Measurements from ENCODE around the gene ADH1B.
"Not testable (repeated sequence)": the region's sequence is repeated elsewhere in the genome, so short reads cannot be mapped to it uniquely, and the experiment has no call there.

Gene ADH1B

DNA sequence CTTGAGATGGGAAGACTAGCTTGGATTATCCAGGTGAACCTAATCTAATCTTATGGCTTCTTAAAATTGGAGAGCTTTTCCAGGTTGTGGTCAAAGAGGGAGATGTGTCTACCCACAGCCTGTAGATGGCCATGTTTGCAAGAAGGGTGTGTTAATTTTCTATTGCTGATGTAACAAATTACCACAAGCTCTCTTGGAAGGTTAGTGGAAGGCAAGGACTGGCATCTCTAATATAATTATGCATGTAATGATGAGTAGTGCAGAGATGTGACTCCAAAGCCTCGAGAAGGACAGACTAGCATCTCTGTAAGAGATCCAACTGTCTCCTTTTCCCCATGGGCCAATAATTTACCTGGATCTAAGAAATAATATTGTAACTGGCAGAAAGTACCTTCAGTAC is 3.2 kb upstream of the ADH1B start:
- peaks cover 2% of the 10 kb centered on the region; the same call in 1 of the 2 replicates for H3K4me1 ChIP-seq (ENCODE audit: control insufficient read depth, insufficient read depth, low read length)
- H3K27me3 ChIP-seq (ENCODE audit: control insufficient read depth, insufficient read depth, low read length): no peaks in the 10 kb centered on the region
- no peak overlapping the region for H3K27ac ChIP-seq (ENCODE audit: low read length)
- H3K9me3 ChIP-seq (ENCODE audit: control insufficient read depth, insufficient read depth, low read length): no peaks in the 10 kb centered on the region
- no peaks in the 10 kb centered on the region for H3K36me3 ChIP-seq (ENCODE audit: control insufficient read depth, insufficient read depth, low read length)
- whole genome bisulfite sequencing (ENCODE audit: insufficient coverage, insufficient read length): no CpG with 5 or more reads among the region's 1 CpG
- no peak overlapping the region for H3K4me3 ChIP-seq (ENCODE audit: low read length)
- DNase-seq (ENCODE audit: low read depth, low spot score): no peak

DNA sequence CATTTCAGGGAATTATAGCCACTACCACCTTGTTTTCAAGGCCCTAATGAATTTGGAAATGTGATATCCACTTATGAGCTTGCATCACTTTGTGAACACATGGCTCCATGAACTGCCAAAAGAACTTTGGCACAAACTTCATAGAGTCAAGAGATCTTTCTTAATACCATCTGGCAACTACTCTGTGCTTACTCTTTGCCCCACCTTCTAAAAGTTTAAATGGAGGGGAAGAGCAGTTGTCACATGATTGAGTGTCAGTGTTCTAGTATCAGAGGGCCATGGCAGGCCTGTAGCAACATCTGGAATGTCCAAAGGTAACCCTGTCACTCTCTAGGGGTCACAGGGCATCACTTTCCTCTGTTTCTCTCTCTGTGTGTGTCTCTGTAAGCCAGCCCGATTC is 2.6 kb upstream of the ADH1B start:
- Histone ChIP-seq H3K4me3 (ENCODE audit: low read length) (no peak overlapping the region), H3K36me3 (ENCODE audit: control insufficient read depth, insufficient read depth, low read length) (no peaks in the 10 kb centered on the region), H3K4me1 (ENCODE audit: control insufficient read depth, insufficient read depth, low read length) (peaks cover 2% of the 10 kb centered on the region; the same call in 1 of the 2 replicates), H3K27me3 (ENCODE audit: control insufficient read depth, insufficient read depth, low read length) (no peaks in the 10 kb centered on the region), H3K9me3 (ENCODE audit: control insufficient read depth, insufficient read depth, low read length) (no peaks in the 10 kb centered on the region), H3K27ac (ENCODE audit: low read length) (no peak overlapping the region)
- WGBS (ENCODE audit: insufficient coverage, insufficient read length): no CpG with 5 or more reads among the region's 1 CpG
- no peak for DNase-seq (ENCODE audit: low read depth, low spot score)

DNA sequence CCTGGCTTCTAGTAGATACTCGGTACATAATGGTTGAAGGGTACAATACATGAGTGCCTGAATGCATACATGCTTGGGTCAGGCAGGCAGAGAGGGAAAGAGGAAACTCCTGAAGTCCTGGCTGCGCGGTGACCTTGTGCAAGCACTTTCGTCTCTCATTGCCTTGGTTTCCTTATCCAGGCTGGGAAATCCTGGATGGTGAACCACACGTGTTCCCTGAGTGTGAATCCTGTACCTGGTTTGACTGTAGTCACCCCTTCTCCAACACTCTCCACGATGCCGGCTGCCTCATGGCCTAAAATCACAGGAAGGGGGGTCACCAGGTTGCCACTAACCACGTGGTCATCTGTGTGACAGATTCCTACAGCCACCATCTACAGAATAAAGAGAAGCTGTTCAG is 3.4 kb downstream of the ADH1B start:
- not testable (repeated sequence) for H3K9me3 ChIP-seq (ENCODE audit: control insufficient read depth, insufficient read depth, low read length); H3K36me3 ChIP-seq (ENCODE audit: control insufficient read depth, insufficient read depth, low read length); H3K27ac ChIP-seq (ENCODE audit: low read length); DNase-seq (ENCODE audit: low read depth, low spot score); H3K4me3 ChIP-seq (ENCODE audit: low read length); H3K4me1 ChIP-seq (ENCODE audit: control insufficient read depth, insufficient read depth, low read length); H3K27me3 ChIP-seq (ENCODE audit: control insufficient read depth, insufficient read depth, low read length)
- no CpG with 5 or more reads among the region's 8 CpGs for WGBS (ENCODE audit: insufficient coverage, insufficient read length)

DNA sequence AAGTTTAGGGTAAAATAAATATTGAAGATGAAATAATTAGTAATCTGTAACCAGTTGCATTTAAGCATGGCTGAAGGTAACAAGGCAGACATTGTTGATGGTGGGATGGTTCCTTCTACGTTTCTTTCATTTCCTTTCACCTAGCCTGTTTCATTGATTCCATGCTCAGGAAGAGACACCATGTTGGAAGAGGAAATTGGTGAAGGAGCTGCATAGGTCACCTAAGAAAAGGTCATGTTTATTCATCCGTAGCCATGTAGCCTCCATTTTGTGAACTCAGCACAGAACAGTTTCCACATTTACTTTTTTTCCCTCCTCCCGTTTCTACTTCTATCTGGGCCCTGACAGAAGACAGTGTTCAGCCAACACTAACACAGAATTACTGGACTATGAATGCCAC is 3.8 kb downstream of the ADH1B start:
- no CpG with 5 or more reads among the region's 3 CpGs for WGBS (ENCODE audit: insufficient coverage, insufficient read length)

DNA sequence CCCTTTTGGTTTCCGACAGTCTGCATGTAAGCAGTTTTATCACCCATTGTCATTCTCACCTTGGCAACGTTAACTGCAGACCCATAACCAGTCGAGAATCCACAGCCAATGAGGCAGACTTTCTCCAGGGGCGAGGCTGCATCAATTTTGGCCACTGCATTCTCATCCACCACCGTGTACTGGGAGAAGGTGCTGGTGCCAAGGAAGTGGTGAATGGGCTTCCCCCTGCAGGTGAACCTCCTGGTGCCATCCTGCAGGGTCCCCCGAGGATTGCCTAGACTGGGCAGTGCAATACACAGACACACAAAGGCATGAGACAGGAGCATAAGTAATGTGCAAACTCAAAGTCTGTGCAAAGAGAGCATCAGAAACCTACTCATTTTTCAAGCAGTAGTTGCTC is 5.4 kb downstream of the ADH1B start:
- H3K27me3 ChIP-seq (ENCODE audit: control insufficient read depth, insufficient read depth, low read length): no peaks in the 10 kb centered on the region
- no CpG with 5 or more reads among the region's 6 CpGs for WGBS (ENCODE audit: insufficient coverage, insufficient read length)
- H3K27ac ChIP-seq (ENCODE audit: low read length): no peak overlapping the region
- DNase-seq (ENCODE audit: low read depth, low spot score): no peak
- H3K9me3 ChIP-seq (ENCODE audit: control insufficient read depth, insufficient read depth, low read length): no peaks in the 10 kb centered on the region
- H3K4me3 ChIP-seq (ENCODE audit: low read length): no peak overlapping the region
- H3K36me3 ChIP-seq (ENCODE audit: control insufficient read depth, insufficient read depth, low read length): no peaks in the 10 kb centered on the region
- H3K4me1 ChIP-seq (ENCODE audit: control insufficient read depth, insufficient read depth, low read length): no peaks in the 10 kb centered on the region

More for the DNA sequence above, 3.8 kb downstream of the ADH1B start:
- H3K4me3 ChIP-seq (ENCODE audit: low read length): no peak overlapping the region
- peaks cover 2% of the 10 kb centered on the region; the same call in 1 of the 2 replicates for H3K4me1 ChIP-seq (ENCODE audit: control insufficient read depth, insufficient read depth, low read length)
- DNase-seq (ENCODE audit: low read depth, low spot score): no peak
- H3K9me3 ChIP-seq (ENCODE audit: control insufficient read depth, insufficient read depth, low read length): no peaks in the 10 kb centered on the region
- no peaks in the 10 kb centered on the region for H3K27me3 ChIP-seq (ENCODE audit: control insufficient read depth, insufficient read depth, low read length)
- H3K27ac ChIP-seq (ENCODE audit: low read length): no peak overlapping the region
- no peaks in the 10 kb centered on the region for H3K36me3 ChIP-seq (ENCODE audit: control insufficient read depth, insufficient read depth, low read length)

DNA sequence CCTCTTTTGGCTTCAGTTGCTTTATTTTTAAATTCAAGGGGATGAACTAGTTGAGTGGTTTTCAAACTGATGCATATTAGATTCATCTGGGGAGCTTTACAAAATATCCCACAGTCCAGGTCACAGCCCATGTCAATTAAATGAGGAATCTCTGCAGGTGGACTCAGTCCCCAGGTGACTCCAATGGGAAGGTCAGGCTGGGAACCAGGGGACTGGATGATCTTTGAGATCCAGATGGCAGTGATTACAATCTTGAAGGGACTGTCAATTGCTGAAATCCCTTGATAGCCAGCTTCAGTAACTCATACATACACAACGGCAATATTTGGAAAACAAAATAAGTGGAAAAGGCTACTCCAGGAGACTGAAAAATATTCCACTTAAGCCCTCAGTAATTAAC is 7.0 kb downstream of the ADH1B start:
- no peaks in the 10 kb centered on the region for H3K9me3 ChIP-seq (ENCODE audit: control insufficient read depth, insufficient read depth, low read length)
- H3K27ac ChIP-seq (ENCODE audit: low read length): no peak overlapping the region
- WGBS (ENCODE audit: insufficient coverage, insufficient read length): no CpG with 5 or more reads among the region's 1 CpG
- DNase-seq (ENCODE audit: low read depth, low spot score): no peak
- H3K4me3 ChIP-seq (ENCODE audit: low read length): no peak overlapping the region
- no peaks in the 10 kb centered on the region for H3K27me3 ChIP-seq (ENCODE audit: control insufficient read depth, insufficient read depth, low read length)
- no peaks in the 10 kb centered on the region for H3K4me1 ChIP-seq (ENCODE audit: control insufficient read depth, insufficient read depth, low read length)
- H3K36me3 ChIP-seq (ENCODE audit: control insufficient read depth, insufficient read depth, low read length): no peaks in the 10 kb centered on the region

DNA sequence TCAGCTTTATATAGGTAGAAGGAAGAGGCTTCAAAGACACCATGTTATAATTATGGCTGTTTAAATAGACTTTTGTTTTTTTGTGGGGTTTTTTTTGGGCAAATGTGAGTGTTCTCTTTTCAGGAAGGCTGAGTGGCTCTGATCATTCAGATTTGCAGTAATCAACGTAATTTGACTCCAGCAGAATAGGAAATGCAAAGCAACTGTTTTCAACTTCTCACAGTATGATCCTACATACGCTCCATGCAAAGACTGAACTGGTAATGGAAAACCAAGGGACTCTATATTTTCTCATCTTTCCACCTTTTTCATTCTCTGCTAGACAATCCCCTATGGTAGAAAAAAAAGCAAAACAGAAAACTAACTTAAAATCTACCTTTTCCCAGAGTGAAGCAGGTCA is 10.8 kb downstream of the ADH1B start:
- Histone ChIP-seq H3K4me1 (ENCODE audit: control insufficient read depth, insufficient read depth, low read length) (no peaks in the 10 kb centered on the region), H3K36me3 (ENCODE audit: control insufficient read depth, insufficient read depth, low read length) (no peaks in the 10 kb centered on the region), H3K27ac (ENCODE audit: low read length) (no peak overlapping the region), H3K9me3 (ENCODE audit: control insufficient read depth, insufficient read depth, low read length) (no peaks in the 10 kb centered on the region), H3K4me3 (ENCODE audit: low read length) (no peak overlapping the region), H3K27me3 (ENCODE audit: control insufficient read depth, insufficient read depth, low read length) (no peaks in the 10 kb centered on the region)
- no CpG with 5 or more reads among the region's 2 CpGs for WGBS (ENCODE audit: insufficient coverage, insufficient read length)
- no peak for DNase-seq (ENCODE audit: low read depth, low spot score)

DNA sequence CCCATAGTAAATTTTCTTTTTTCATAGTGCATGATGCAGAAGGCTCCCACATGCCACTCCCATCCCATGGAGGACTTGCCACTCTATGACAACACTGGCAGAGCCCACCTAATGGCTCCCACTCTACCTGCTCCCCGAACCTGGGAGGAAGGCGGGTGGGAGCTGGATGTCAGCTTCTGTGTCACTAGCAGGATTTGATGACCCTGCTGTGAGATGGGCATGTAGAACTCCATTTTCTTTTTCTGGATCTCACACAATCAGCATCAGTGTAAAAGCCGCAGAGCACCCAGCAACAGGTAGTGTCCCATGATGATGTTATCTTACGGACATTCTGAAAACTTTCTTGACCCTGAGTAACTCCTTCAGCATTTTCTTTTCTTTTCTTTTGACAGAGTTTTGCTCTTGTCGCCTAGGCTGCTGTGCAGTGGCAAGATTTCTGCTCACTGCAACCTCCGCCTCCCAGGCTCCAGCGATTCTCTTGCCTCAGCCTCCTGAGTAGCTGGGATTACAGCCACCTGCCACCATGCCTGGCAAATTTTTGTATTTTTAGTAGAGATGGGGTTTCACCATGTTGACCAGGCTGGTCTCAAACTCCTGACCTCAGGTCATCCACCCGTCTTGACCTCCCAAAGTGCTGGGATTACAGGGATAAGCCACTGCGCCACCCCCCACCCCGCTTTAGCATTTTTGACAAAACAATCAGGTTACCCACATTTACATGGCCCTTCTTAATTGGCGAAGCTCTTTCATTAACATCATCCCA is 15.4 kb downstream of the ADH1B start:
- Histone ChIP-seq H3K36me3 (ENCODE audit: control insufficient read depth, insufficient read depth, low read length) (no peaks in the 10 kb centered on the region), H3K27me3 (ENCODE audit: control insufficient read depth, insufficient read depth, low read length) (no peaks in the 10 kb centered on the region), H3K9me3 (ENCODE audit: control insufficient read depth, insufficient read depth, low read length) (no peaks in the 10 kb centered on the region), H3K4me3 (ENCODE audit: low read length) (no peak overlapping the region), H3K27ac (ENCODE audit: low read length) (no peak overlapping the region), H3K4me1 (ENCODE audit: control insufficient read depth, insufficient read depth, low read length) (no peaks in the 10 kb centered on the region)
- WGBS (ENCODE audit: insufficient coverage, insufficient read length): no CpG with 5 or more reads among the region's 11 CpGs
- no peak for DNase-seq (ENCODE audit: low read depth, low spot score)

DNA sequence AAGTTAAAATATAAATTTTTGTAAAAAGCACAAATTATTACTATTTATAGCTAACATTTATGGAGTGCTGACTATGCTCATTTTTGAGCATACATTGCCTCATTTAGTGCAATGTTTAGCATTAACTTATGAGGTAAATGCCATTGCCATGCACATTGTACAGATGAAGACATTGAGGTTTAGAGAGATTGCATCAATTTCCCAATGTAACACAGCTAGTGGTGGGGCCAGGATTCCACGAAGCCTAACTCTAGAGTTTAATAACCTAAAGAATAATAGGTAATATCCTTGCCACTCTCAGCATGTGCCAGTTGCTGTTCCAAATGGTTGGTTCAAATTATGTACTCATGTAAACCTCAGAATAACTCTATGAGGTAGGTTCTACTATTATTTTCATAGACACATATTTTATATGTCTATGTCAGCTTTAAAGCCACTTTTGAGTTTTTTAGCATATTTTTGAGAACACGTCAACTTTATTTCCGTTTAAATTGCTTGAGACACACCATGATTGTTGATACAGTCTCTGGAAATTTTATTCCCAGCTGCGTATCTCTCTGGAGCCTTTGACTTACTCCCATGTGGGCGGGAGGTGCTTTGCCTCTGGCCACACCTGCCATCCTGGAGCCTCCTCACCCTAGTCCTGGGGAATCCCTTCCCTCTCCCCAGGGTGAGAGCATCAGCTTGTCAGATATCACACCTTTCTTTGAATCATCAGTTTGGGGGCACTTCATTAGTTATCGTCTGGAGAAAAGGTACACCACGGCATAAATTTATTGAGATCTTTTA is 19.6 kb downstream of the ADH1B start:
- H3K4me3 ChIP-seq (ENCODE audit: low read length): no peak overlapping the region
- no peaks in the 10 kb centered on the region for H3K27me3 ChIP-seq (ENCODE audit: control insufficient read depth, insufficient read depth, low read length)
- no peaks in the 10 kb centered on the region for H3K36me3 ChIP-seq (ENCODE audit: control insufficient read depth, insufficient read depth, low read length)
- H3K27ac ChIP-seq (ENCODE audit: low read length): no peak overlapping the region
- no peak for DNase-seq (ENCODE audit: low read depth, low spot score)
- H3K4me1 ChIP-seq (ENCODE audit: control insufficient read depth, insufficient read depth, low read length): no peaks in the 10 kb centered on the region
- WGBS (ENCODE audit: insufficient coverage, insufficient read length): no CpG with 5 or more reads among the region's 7 CpGs
- no peaks in the 10 kb centered on the region for H3K9me3 ChIP-seq (ENCODE audit: control insufficient read depth, insufficient read depth, low read length)

DNA sequence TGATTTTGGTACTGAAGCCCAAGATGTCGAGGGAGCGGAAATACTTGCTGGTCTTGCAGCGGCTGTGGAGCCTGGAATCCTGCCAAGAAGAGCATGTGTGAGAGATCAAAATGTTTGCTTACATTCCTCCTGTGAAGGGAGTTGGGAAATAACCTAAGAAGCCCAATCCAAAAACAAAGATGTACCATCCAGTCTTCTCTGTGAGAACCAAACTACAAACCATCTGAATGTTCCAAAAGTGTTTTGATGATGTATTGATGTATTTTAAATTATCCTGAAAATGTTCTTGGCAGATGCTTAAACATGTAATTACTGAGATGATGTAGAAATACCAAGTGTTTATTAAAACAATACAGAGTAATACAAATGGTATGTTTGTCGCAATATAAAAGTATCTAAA is 20.3 kb downstream of the ADH1B start:
- no CpG with 5 or more reads among the region's 4 CpGs for WGBS (ENCODE audit: insufficient coverage, insufficient read length)
- DNase-seq (ENCODE audit: low read depth, low spot score): no peak
- Histone ChIP-seq H3K36me3 (ENCODE audit: control insufficient read depth, insufficient read depth, low read length) (no peaks in the 10 kb centered on the region), H3K27me3 (ENCODE audit: control insufficient read depth, insufficient read depth, low read length) (no peaks in the 10 kb centered on the region), H3K27ac (ENCODE audit: low read length) (no peak overlapping the region), H3K9me3 (ENCODE audit: control insufficient read depth, insufficient read depth, low read length) (no peaks in the 10 kb centered on the region), H3K4me3 (ENCODE audit: low read length) (no peak overlapping the region), H3K4me1 (ENCODE audit: control insufficient read depth, insufficient read depth, low read length) (no peaks in the 10 kb centered on the region)

Data from iPS DF 6.9 (cell line).